ENCODE results near the gene SLC35B4.

The SLC35B4 gene

DNA sequence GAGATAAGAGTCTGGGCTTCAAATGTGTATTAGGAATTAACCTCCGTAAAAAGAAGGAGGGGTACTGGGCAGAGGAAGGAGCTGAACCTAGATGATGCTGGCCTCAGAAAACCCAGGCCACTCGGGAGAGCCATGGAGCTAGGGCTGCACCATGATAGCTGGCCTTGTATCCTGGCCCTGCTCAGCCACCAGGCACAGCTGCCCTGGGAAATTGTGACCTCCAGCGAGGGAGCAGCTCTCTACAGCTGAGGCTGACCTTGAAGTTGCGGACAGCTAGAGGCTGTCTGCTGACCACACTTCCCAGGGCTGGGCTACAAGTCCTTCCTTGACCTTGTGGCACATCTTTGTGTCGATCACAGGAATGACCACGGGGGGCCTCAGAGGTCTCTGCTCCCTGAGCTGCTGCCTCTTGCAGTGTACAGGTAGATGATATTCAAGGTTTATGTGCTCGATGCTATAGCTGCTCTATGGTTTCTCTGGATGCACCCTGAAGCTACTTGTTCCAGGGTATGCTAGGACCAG is 38.3 kb upstream of the SLC35B4 start:
- no peaks in the 10 kb centered on the region for H3F3A ChIP-seq (ENCODE audit: insufficient read depth, low read length)
- no peaks in the 10 kb centered on the region for H3K4me1 ChIP-seq (ENCODE audit: insufficient read depth, low read length, severe bottlenecking)
- H3K9me2 ChIP-seq (ENCODE audit: low read depth, low read length) = no peaks in the 10 kb centered on the region
- H3K36me3 ChIP-seq (ENCODE audit: insufficient read depth, low read length) = no peaks in the 10 kb centered on the region
- no peaks in the 10 kb centered on the region for H4K20me1 ChIP-seq (ENCODE audit: insufficient read depth, low read length)
- H3K4me3 ChIP-seq (ENCODE audit: low read depth, low read length, poor library complexity, severe bottlenecking) = no peak overlapping the region
- no peak overlapping the region for H3K4me2 ChIP-seq (ENCODE audit: low read length)
- no peaks in the 10 kb centered on the region for H3K27me3 ChIP-seq (ENCODE audit: insufficient read depth, low read length)
- H3K27ac ChIP-seq (ENCODE audit: low read depth, low read length, poor library complexity, severe bottlenecking) = no peak overlapping the region
- H2AFZ ChIP-seq (ENCODE audit: low read length) = no peak overlapping the region
- no peaks in the 10 kb centered on the region for H3K9me3 ChIP-seq (ENCODE audit: low read length)
- no peak overlapping the region for H3K9ac ChIP-seq (ENCODE audit: low read length)
- H3K79me2 ChIP-seq (ENCODE audit: insufficient read depth, low read length) = no peaks in the 10 kb centered on the region
- TF ChIP-seq, protein P1, sequence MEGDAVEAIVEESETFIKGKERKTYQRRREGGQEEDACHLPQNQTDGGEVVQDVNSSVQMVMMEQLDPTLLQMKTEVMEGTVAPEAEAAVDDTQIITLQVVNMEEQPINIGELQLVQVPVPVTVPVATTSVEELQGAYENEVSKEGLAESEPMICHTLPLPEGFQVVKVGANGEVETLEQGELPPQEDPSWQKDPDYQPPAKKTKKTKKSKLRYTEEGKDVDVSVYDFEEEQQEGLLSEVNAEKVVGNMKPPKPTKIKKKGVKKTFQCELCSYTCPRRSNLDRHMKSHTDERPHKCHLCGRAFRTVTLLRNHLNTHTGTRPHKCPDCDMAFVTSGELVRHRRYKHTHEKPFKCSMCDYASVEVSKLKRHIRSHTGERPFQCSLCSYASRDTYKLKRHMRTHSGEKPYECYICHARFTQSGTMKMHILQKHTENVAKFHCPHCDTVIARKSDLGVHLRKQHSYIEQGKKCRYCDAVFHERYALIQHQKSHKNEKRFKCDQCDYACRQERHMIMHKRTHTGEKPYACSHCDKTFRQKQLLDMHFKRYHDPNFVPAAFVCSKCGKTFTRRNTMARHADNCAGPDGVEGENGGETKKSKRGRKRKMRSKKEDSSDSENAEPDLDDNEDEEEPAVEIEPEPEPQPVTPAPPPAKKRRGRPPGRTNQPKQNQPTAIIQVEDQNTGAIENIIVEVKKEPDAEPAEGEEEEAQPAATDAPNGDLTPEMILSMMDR (IDR thresholded peaks at IDR 0.05; ENCODE audit: low read length) = no peak
- no peak for TF ChIP-seq EZH2 (IDR thresholded peaks at IDR 0.05; ENCODE audit: borderline replicate concordance, low read length)

DNA sequence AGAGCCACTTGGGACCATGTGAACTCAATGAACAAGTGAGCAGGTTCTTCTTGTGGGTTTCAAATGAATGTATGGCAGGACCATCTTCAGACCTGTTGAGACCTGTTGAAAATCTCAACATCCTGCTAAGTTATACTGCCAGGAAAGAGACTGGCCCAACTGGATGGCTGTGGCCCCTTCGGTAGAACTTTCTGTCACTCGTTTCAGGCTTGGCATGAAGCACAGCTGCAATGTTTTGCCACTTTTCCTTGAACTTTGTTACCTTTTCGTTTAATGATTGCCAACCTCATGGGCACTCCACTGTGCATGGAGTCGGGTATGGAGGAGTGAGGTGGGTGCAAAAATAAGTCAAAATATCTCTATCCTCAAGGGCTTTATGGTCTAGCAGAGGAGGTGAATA is 36.7 kb upstream of the SLC35B4 start:
- Histone ChIP-seq H3F3A (ENCODE audit: insufficient read depth, low read length) (no peaks in the 10 kb centered on the region), H3K27me3 (ENCODE audit: insufficient read depth, low read length) (no peaks in the 10 kb centered on the region; the same call in 1 of the 2 replicates), H3K4me1 (ENCODE audit: insufficient read depth, low read length, severe bottlenecking) (no peaks in the 10 kb centered on the region), H3K36me3 (ENCODE audit: insufficient read depth, low read length) (no peaks in the 10 kb centered on the region), H3K9ac (ENCODE audit: low read length) (no peak overlapping the region), H4K20me1 (ENCODE audit: insufficient read depth, low read length) (no peaks in the 10 kb centered on the region), H3K4me2 (ENCODE audit: low read length) (no peak overlapping the region), H3K9me3 (ENCODE audit: low read length) (no peaks in the 10 kb centered on the region), H3K79me2 (ENCODE audit: insufficient read depth, low read length) (no peaks in the 10 kb centered on the region), H3K9me2 (ENCODE audit: low read depth, low read length) (no peaks in the 10 kb centered on the region), H2AFZ (ENCODE audit: low read length) (no peak overlapping the region), H3K27ac (ENCODE audit: low read depth, low read length, poor library complexity, severe bottlenecking) (no peak overlapping the region), H3K4me3 (ENCODE audit: low read depth, low read length, poor library complexity, severe bottlenecking) (no peak overlapping the region)
- TF ChIP-seq EZH2 (IDR thresholded peaks at IDR 0.05; ENCODE audit: borderline replicate concordance, low read length) = no peak
- TF ChIP-seq, protein P1 (IDR thresholded peaks at IDR 0.05; ENCODE audit: low read length) = no peak

DNA sequence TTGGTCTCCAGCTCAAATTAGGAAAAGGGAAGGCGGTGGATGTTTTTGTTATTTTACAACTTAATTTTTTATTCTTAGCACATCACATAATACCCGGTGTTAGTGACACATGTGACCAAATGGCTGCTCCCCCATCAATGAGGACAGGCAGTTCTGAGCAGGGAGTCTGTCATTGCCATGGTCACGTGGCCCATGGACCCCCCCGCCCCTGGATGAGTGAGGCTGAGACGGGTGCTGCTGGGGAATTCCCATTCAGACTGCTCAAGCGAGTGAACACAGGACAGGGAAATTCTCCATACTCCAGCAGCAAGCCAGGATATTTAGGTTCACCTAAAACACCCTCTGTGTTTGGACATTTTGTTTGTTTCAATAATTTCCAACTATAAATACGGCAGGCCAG is 34.7 kb upstream of the SLC35B4 start:
- no peak for TF ChIP-seq EZH2 (IDR thresholded peaks at IDR 0.05; ENCODE audit: borderline replicate concordance, low read length)
- TF ChIP-seq, protein P1 (IDR thresholded peaks at IDR 0.05; ENCODE audit: low read length) = no peak
- no peak overlapping the region for H2AFZ ChIP-seq (ENCODE audit: low read length)
- no peak overlapping the region for H3K4me2 ChIP-seq (ENCODE audit: low read length)
- no peak overlapping the region for H3K27ac ChIP-seq (ENCODE audit: low read depth, low read length, poor library complexity, severe bottlenecking)
- no peak overlapping the region for H3K9ac ChIP-seq (ENCODE audit: low read length)
- no peaks in the 10 kb centered on the region for H3K9me3 ChIP-seq (ENCODE audit: low read length)
- no peaks in the 10 kb centered on the region; the same call in 1 of the 2 replicates for H3K27me3 ChIP-seq (ENCODE audit: insufficient read depth, low read length)
- H3K4me3 ChIP-seq (ENCODE audit: low read depth, low read length, poor library complexity, severe bottlenecking) = no peak overlapping the region
- H4K20me1 ChIP-seq (ENCODE audit: insufficient read depth, low read length) = no peaks in the 10 kb centered on the region
- H3K4me1 ChIP-seq (ENCODE audit: insufficient read depth, low read length, severe bottlenecking) = no peaks in the 10 kb centered on the region
- H3F3A ChIP-seq (ENCODE audit: insufficient read depth, low read length) = no peaks in the 10 kb centered on the region
- no peaks in the 10 kb centered on the region for H3K36me3 ChIP-seq (ENCODE audit: insufficient read depth, low read length)
- H3K9me2 ChIP-seq (ENCODE audit: low read depth, low read length) = no peaks in the 10 kb centered on the region
- H3K79me2 ChIP-seq (ENCODE audit: insufficient read depth, low read length) = no peaks in the 10 kb centered on the region

Data from OCI-LY1 (cell line).